ENCODE data around the gene ARHGAP24.

DNA sequence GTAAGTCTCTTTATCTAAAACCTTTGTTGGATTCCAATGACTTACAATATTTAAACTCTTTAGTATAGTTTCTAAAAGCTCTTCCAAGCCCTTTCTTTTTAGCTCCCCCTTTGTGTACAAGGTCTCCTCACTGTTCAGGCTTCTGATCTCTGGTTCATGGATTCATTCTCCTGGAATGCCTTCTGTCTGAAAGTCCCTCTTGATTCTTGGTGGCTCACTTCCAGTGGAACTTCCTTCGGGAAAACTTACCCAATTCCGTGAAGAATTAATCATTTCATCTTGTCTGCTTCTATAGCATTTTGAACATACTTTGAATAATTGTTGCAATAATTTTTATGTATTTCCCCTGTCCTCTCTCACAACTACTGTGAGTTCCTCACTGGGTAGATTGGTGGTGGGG, 3.6 kb downstream of the ARHGAP24 start:
- TF ChIP-seq, protein P1, sequence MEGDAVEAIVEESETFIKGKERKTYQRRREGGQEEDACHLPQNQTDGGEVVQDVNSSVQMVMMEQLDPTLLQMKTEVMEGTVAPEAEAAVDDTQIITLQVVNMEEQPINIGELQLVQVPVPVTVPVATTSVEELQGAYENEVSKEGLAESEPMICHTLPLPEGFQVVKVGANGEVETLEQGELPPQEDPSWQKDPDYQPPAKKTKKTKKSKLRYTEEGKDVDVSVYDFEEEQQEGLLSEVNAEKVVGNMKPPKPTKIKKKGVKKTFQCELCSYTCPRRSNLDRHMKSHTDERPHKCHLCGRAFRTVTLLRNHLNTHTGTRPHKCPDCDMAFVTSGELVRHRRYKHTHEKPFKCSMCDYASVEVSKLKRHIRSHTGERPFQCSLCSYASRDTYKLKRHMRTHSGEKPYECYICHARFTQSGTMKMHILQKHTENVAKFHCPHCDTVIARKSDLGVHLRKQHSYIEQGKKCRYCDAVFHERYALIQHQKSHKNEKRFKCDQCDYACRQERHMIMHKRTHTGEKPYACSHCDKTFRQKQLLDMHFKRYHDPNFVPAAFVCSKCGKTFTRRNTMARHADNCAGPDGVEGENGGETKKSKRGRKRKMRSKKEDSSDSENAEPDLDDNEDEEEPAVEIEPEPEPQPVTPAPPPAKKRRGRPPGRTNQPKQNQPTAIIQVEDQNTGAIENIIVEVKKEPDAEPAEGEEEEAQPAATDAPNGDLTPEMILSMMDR (IDR thresholded peaks at IDR 0.05), result no peak
- TF ChIP-seq POLR2A (IDR thresholded peaks at IDR 0.05), result no peak

Data from right lobe of liver (tissue), 4 donors.